Peyer's patch (tissue), 4 donors: ENCODE measurements around the gene PACS2.

Experiments used
- POLR2A ChIP-seq, 2 donors: fragments of 450-650 bp; IDR thresholded peaks; one replicate each; pipeline ENCODE4 v1.5.1; 2017; ENCODE audit warnings: antibody characterized with exemption in 2 of 2, mild to moderate bottlenecking in 2 of 2, moderate library complexity in 2 of 2
- TF ChIP-seq, protein P1 (sequence below), 6 experiments: fragments of 450-650 bp in 4 of 6; fragments of 200-600 bp in 2 of 6; sonication (generic) in 1 of 6; IDR thresholded peaks; one replicate each; pipeline ENCODE4 v1.5.1; 2017 to 2019; ENCODE audit warnings: antibody characterized with exemption in 6 of 6, mild to moderate bottlenecking in 3 of 6, moderate library complexity in 1 of 6

DNA sequence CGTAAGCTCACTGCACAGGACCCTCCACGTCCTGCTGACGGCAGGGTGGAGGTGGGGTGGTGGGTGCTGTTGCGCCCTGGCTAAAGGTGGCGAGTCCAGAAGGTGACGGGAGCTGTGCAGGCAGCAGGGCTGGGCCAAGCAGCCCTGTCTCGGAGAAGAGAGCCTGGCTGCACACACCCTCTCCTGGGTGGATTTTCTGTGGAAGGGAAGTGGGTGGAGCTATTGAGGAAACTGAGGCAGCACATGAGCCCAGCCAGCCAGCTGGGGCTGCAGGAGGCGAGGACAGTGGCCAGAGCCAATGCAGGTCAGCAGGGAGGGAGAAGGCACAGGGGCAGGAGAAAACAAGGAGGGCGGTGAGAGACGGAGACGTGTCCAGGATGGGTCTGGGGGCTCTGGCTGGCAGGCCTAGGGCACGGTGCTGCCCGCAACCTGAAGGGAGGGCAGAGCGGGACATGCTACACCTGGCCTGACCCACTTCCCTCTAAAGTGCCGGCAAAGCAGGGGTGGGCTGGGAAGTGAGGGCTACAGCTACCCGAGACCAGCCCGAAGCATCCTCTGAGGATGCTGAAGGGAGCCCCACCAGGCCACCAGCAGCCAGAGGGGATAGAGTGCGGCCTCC lies 45.7 kb upstream of the PACS2 start:
- TF ChIP-seq, protein P1, sequence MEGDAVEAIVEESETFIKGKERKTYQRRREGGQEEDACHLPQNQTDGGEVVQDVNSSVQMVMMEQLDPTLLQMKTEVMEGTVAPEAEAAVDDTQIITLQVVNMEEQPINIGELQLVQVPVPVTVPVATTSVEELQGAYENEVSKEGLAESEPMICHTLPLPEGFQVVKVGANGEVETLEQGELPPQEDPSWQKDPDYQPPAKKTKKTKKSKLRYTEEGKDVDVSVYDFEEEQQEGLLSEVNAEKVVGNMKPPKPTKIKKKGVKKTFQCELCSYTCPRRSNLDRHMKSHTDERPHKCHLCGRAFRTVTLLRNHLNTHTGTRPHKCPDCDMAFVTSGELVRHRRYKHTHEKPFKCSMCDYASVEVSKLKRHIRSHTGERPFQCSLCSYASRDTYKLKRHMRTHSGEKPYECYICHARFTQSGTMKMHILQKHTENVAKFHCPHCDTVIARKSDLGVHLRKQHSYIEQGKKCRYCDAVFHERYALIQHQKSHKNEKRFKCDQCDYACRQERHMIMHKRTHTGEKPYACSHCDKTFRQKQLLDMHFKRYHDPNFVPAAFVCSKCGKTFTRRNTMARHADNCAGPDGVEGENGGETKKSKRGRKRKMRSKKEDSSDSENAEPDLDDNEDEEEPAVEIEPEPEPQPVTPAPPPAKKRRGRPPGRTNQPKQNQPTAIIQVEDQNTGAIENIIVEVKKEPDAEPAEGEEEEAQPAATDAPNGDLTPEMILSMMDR (IDR thresholded peaks at IDR 0.05): no peak
- TF ChIP-seq POLR2A (IDR thresholded peaks at IDR 0.05): no peak
